Activated T-helper 17 cell treated with anti-CD3 and anti-CD28 coated beads, Interleukin-2, amount 50 U/mL, for 72 hours (primary cell): ENCODE data around the gene CSNK2A3. TPM values are rescaled to one million over a fixed set of nuclear protein-coding genes. Genes with fewer than 3 reads are reported as not detected.

ENCODE experiments used
- ATAC-seq: fragments of 150-1000 bp; cut with Tn5 transposase; replicated peaks from 2 replicates; pipeline ENCODE4 v1.10.0; 2021; ENCODE audit warnings: mild to moderate bottlenecking, moderate library complexity
- H3K27ac Mint-ChIP-seq: one replicate; pipeline ENCODE4 v1.8.0; 2022; ENCODE audit warnings: mixed read lengths
- H3K27me3 Mint-ChIP-seq: one replicate; pipeline ENCODE4 v1.8.0; 2022; ENCODE audit warnings: mixed read lengths
- H3K36me3 Mint-ChIP-seq: one replicate; pipeline ENCODE4 v1.8.0; 2022; ENCODE audit warnings: low read depth, mild to moderate bottlenecking, mixed read lengths
- H3K4me1 Mint-ChIP-seq: one replicate; pipeline ENCODE4 v1.8.0; 2022; ENCODE audit warnings: mixed read lengths
- H3K4me3 Mint-ChIP-seq: one replicate; pipeline ENCODE4 v1.8.0; 2022; ENCODE audit warnings: mild to moderate bottlenecking, mixed read lengths
- H3K9me3 Mint-ChIP-seq: one replicate; pipeline ENCODE4 v1.8.0; 2022; ENCODE audit warnings: mixed read lengths
- total RNA-seq, 2 donors: library from RNA; stranded (reverse); gene quantifications; one replicate each; pipeline ENCODE4 v1.2.3, GENCODE V29; 2022

Gene CSNK2A3
- total RNA-seq, 2 donors from 2014 or later, result 0.85 to 1.7 TPM

DNA sequence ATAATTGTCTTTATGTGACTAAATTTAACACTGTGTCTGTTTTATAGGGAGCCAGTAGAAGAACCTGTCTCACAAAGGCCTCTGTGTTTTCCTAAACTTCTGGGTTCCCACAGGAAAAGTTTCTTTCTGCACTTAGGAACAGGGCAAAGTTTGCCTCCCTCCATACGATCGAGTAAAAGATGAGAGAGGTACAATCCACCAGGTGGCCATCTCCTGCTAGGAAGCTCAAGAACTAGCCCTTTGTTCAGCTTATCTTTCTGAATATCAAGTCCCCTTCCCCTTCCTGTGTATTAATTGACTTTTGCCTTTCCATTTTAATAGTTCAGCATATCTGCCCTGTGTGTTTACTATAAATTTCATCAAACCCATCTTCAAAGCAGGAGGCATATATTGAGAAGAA, 18.0 kb downstream of the CSNK2A3 start:
- Mint-ChIP-seq H3K4me1 (no peaks in the 10 kb centered on the region), H3K27ac (no peak overlapping the region), H3K4me3 (no peak overlapping the region), H3K9me3 (no peaks in the 10 kb centered on the region), H3K27me3 (peaks cover 12% of the 10 kb centered on the region), H3K36me3 (no peaks in the 10 kb centered on the region)
- ATAC-seq, result no peak

- Mint-ChIP-seq H3K4me1 (no peaks in the 10 kb centered on the region), H3K27me3 (peaks cover 12% of the 10 kb centered on the region), H3K27ac (no peak overlapping the region), H3K4me3 (no peak overlapping the region), H3K9me3 (no peaks in the 10 kb centered on the region), H3K36me3 (no peaks in the 10 kb centered on the region)
- no peak for ATAC-seq
These were observed 18.4 kb downstream of the CSNK2A3 start for GRCh38 chr11:11334607-11335006.

DNA sequence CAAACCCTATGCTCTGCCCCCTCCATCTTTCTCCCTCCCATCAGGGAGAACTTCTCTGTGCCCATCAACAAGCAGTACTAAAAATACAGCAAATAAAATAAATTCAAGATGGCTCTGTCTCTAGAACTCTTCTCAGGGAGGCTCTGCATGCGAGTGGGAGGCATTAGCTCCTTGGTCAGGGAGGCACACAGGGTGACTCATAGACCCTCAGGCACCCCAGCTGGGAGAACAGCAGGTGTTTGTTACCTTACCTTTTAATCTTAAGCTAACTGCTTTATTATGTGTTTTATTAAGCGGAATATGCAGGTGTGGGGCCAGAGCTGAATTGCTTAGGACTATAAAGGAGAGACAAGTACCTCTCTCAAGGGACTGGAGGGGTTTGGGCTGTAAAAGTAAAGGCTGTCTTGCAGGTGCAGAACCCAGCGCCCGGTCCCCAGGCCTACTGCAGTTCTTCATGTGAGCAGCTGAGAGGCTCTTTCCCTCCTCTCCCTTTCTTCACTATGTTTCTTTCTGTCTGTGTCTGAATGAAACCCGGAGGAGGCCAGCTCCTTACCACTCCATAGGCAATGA, 20.8 kb downstream of the CSNK2A3 start:
- Mint-ChIP-seq H3K36me3 (no peaks in the 10 kb centered on the region), H3K27me3 (no peaks in the 10 kb centered on the region), H3K27ac (no peak overlapping the region), H3K9me3 (no peaks in the 10 kb centered on the region), H3K4me1 (no peaks in the 10 kb centered on the region), H3K4me3 (no peak overlapping the region)
- ATAC-seq, result no peak

DNA sequence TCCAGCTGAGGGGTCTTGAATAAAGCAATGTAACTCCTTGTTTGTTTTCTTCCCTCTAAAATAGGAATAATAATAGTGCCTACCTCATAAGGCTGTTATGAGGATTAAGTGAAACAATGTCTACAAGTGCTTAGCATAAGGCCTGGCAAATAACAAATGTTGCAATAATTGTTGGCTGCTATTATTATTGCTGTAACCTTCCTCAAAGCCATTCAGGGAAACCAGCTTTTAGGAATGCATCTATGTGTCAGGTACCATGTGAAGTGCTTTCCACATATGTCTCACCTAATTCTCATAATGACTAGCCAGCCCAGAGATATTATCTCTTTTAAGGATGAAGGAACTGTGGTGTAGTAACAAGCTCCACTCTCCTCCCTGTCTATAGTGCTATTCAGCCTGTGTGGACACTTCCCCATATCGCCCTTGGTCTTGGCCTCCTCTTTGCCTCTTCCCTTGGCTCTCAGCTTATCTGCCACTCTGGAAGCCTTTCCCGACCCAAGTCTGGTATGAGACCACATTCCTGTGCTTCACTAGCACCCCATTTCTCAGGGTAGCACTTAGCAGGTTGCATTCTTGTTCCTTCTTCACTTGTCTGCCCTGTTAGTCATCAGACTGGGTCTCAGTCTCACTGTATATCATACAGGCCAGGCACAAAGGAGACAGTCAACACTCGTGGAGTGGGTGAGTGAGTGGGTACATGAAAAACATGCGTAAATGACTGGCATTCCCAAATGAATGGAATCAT, 23.8 kb downstream of the CSNK2A3 start:
- ATAC-seq, result no peak
- no peak overlapping the region for H3K27ac Mint-ChIP-seq
- H3K27me3 Mint-ChIP-seq, result peaks cover 2% of the 10 kb centered on the region
- no peaks in the 10 kb centered on the region for H3K4me1 Mint-ChIP-seq
- no peak overlapping the region for H3K4me3 Mint-ChIP-seq
- H3K9me3 Mint-ChIP-seq, result no peaks in the 10 kb centered on the region
- no peaks in the 10 kb centered on the region for H3K36me3 Mint-ChIP-seq

GRCh38 chr11:11324090-11324489, 29.0 kb downstream of the CSNK2A3 start:
- ATAC-seq, result no peak
- H3K4me1 Mint-ChIP-seq, result no peaks in the 10 kb centered on the region
- peaks cover 2% of the 10 kb centered on the region for H3K27me3 Mint-ChIP-seq
- no peak overlapping the region for H3K4me3 Mint-ChIP-seq
- H3K9me3 Mint-ChIP-seq, result no peaks in the 10 kb centered on the region
- no peak overlapping the region for H3K27ac Mint-ChIP-seq
- no peaks in the 10 kb centered on the region for H3K36me3 Mint-ChIP-seq

DNA sequence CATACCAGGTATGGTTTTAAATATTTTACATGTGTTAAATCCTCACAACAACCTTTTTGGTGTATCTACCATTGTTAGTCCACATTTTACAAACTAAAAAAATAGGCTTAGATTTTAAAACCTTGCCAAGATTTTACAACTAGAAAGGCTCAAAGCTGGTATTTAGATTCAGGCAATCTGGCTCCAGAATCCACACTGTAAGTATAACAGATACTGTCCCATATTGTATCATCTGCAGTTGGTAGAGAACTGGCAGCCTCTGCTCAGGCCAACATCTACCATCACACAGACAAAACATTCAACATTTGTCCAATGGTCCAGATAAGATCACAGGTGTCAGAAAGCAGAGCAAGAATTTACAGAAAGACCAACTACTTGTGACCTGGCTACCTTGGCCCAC, 30.9 kb downstream of the CSNK2A3 start:
- peaks cover 2% of the 10 kb centered on the region for H3K27me3 Mint-ChIP-seq
- no peaks in the 10 kb centered on the region for H3K9me3 Mint-ChIP-seq
- ATAC-seq, result no peak
- no peaks in the 10 kb centered on the region for H3K36me3 Mint-ChIP-seq
- H3K4me1 Mint-ChIP-seq, result no peaks in the 10 kb centered on the region
- H3K27ac Mint-ChIP-seq, result no peak overlapping the region
- H3K4me3 Mint-ChIP-seq, result no peak overlapping the region

DNA sequence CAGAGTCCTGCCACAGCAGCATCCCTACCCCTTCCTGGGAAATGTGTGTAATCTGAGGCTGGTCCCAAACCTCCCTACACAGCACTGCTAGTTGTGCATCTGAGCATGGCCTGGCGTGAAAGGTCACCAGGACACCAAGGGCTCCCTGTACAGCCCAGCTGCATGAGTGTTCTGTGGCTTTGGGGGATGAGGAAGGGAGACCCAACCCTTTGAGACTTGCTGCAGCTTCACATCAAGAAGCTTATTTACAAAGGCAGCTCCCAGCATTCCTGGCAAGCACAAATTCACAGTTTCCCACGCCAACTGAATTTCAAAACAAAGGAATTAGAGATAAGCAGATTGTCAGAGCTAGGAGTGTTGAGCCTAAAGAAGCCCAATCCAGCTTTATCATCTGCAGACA, 32.2 kb downstream of the CSNK2A3 start:
- no peak for ATAC-seq
- Mint-ChIP-seq H3K27ac (no peak overlapping the region), H3K27me3 (peaks cover 2% of the 10 kb centered on the region), H3K4me3 (no peak overlapping the region), H3K9me3 (no peaks in the 10 kb centered on the region), H3K36me3 (no peaks in the 10 kb centered on the region), H3K4me1 (no peaks in the 10 kb centered on the region)

DNA sequence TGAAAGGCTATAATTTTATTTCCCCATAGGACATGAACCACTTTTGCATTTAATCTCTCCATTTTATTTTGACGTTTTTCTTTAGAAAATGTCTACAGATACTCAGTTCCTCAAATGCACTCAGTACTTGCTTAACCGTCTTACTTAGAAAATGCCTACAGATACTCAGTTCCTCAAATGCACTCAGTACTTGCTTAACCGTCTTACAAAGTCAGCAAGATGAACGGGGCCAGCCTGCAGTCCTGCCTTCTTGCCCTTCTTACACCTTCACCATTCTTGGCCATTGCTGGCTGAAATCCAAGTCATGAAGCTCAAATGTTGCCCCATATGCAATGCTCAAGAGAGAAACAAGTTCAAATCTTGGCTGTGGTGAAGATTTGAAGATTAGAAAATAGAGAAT, 34.1 kb downstream of the CSNK2A3 start:
- Mint-ChIP-seq H3K9me3 (no peaks in the 10 kb centered on the region), H3K4me1 (no peaks in the 10 kb centered on the region), H3K27me3 (no peaks in the 10 kb centered on the region), H3K27ac (no peak overlapping the region), H3K36me3 (no peaks in the 10 kb centered on the region), H3K4me3 (no peak overlapping the region)
- ATAC-seq, result no peak

DNA sequence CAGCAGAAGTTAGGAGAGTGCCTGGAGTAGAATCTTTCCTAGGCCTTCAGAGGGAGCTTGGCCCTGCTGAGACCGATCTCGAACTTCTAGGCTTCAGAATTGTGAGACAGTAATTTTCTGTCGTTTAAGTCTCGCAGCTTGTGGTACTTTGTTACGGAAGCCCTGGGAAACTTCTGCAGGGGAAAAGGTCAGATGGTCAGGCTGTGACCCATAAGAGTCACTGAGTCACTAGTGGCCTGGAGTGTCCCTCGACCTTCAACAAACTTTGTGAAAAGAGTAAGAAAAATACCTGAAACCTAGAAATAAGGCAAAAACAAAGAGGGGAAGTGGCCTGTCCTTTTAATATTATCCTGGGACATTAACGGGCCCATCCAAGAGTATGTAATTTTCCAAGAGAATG, 34.6 kb downstream of the CSNK2A3 start:
- H3K4me1 Mint-ChIP-seq, result no peaks in the 10 kb centered on the region
- no peaks in the 10 kb centered on the region for H3K36me3 Mint-ChIP-seq
- H3K27ac Mint-ChIP-seq, result no peak overlapping the region
- H3K9me3 Mint-ChIP-seq, result no peaks in the 10 kb centered on the region
- H3K4me3 Mint-ChIP-seq, result no peak overlapping the region
- ATAC-seq, result no peak
- no peaks in the 10 kb centered on the region for H3K27me3 Mint-ChIP-seq

DNA sequence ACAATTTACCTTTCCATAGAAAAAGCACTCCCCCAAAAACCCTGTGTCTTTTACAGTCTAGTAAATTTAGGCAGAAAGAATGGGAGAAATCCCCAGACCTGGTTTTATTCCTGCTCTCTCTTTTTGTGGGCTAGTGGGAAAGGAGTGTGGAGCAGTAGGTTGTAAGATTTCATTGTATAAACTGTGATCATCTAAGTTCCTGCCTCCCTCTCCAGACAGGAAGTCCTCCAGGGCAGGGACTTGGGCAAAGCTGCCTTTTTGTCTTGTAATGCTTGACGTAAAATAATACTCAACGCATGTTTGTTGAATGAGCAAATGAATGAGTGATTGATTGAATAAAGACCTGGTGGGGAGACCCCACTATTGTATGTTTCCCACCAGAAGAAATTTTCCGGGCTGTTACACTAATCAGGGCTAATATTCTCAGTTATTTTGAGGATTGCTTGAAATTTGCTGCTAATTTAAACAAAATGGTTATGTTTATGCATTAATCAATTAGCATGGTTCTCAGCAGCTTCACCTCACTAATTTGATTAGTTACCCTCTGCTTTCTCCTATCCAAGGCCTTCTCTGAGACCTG, 36.3 kb downstream of the CSNK2A3 start:
- ATAC-seq, result no peak
- Mint-ChIP-seq H3K36me3 (no peaks in the 10 kb centered on the region), H3K27ac (no peak overlapping the region), H3K4me3 (no peak overlapping the region), H3K9me3 (no peaks in the 10 kb centered on the region), H3K4me1 (no peaks in the 10 kb centered on the region), H3K27me3 (no peaks in the 10 kb centered on the region)

DNA sequence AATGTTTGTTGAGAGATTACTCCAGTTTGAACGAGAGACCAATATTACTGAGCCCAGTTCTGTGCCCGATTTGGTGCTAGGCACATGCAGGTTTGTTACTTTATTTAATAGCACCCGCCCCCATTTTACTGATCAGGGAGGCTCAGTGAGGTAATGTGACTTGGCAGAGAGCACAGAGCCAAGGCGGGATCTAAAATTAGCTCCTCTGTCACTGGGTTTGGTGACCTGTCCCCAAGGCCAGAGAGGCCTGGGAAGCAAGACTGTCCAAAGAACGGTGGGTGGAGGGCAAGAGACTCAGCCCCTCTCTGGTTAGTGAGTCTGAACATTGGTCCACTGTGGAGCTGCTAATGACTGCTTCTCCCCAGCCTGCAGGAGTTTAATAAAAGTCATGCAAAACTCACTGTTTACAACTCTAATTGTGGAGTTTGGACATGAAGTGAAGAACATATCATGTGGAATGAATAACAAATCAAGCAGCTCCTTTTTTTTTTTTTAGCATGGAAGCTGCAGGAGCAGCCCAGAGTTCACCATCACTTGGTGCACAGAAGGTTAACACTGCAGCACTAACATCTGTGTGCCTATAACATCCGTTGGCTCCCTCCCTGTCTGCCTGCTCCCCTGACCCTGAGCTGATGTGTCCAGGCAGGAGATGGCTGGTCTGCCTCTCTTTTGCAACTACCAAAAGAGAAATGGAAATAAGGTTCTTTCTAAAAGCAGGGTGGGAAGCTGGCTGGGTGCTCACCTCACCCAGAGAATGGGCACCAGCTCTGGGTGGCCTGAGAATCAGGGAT, 39.0 kb downstream of the CSNK2A3 start:
- Mint-ChIP-seq H3K4me1 (no peaks in the 10 kb centered on the region), H3K4me3 (no peak overlapping the region), H3K27ac (no peak overlapping the region), H3K9me3 (peaks cover 6% of the 10 kb centered on the region), H3K36me3 (no peaks in the 10 kb centered on the region), H3K27me3 (no peaks in the 10 kb centered on the region)
- no peak for ATAC-seq

DNA sequence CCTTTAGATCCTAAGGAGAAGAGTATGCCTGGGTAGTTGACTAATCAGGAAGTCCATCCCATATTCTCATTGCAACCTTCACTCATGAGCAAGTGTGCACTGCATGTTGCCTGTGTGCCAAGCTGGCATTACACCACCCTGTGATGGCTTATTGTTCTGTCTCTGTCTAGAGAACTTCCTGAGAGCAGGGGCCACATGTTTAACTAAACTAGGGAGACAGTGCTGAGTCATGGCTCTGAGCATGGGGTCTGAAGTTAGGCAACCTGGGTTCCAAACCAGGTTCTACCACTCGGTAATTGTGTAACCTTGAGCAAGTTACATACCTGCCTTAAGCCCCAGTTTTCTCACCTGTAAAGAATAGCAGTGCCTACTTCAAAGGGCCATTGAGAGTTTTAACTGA, 39.6 kb downstream of the CSNK2A3 start:
- Mint-ChIP-seq H3K4me3 (no peak overlapping the region), H3K27ac (no peak overlapping the region), H3K27me3 (peaks cover 3% of the 10 kb centered on the region), H3K9me3 (peaks cover 9% of the 10 kb centered on the region), H3K4me1 (no peaks in the 10 kb centered on the region), H3K36me3 (no peaks in the 10 kb centered on the region)
- ATAC-seq, result no peak

DNA sequence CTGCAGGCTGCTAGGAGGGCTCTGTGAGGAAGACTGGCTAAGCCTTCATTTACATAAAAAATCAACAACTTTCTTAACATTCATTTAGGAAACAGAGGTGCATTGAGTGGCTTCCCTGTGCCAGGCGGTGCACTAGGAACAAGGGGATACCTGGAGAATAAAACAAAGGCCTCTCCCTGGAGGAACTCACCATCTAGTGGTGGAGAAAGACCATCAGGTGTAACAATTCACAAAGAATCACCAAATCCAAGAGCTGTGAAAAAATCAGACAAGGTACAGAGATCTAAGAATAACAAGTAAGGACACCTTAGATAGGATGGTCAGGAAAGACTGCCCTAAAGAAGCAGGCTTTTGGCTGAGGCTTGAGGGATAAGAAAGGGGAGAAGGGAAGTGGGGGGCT, 40.3 kb downstream of the CSNK2A3 start:
- Mint-ChIP-seq H3K36me3 (no peaks in the 10 kb centered on the region), H3K27me3 (peaks cover 4% of the 10 kb centered on the region), H3K27ac (no peak overlapping the region), H3K9me3 (peaks cover 10% of the 10 kb centered on the region), H3K4me3 (no peak overlapping the region), H3K4me1 (no peaks in the 10 kb centered on the region)
- no peak for ATAC-seq

- H3K27ac Mint-ChIP-seq, result no peak overlapping the region
- peaks cover 4% of the 10 kb centered on the region for H3K27me3 Mint-ChIP-seq
- no peaks in the 10 kb centered on the region for H3K4me1 Mint-ChIP-seq
- H3K9me3 Mint-ChIP-seq, result peaks cover 10% of the 10 kb centered on the region
- H3K4me3 Mint-ChIP-seq, result no peak overlapping the region
- no peak for ATAC-seq
- H3K36me3 Mint-ChIP-seq, result no peaks in the 10 kb centered on the region
These were observed 41.9 kb downstream of the CSNK2A3 start for GRCh38 chr11:11311169-11311568.

GRCh38 chr11:11309906-11310305, 43.1 kb downstream of the CSNK2A3 start:
- peaks cover 4% of the 10 kb centered on the region for H3K27me3 Mint-ChIP-seq
- no peak overlapping the region for H3K27ac Mint-ChIP-seq
- H3K4me1 Mint-ChIP-seq, result no peaks in the 10 kb centered on the region
- no peak for ATAC-seq
- H3K9me3 Mint-ChIP-seq, result peaks cover 10% of the 10 kb centered on the region
- no peak overlapping the region for H3K4me3 Mint-ChIP-seq
- H3K36me3 Mint-ChIP-seq, result no peaks in the 10 kb centered on the region
